ENCODE measurements around the gene POLN. TPM values are rescaled to one million over a fixed set of nuclear protein-coding genes. Genes with fewer than 3 reads are reported as not detected.

POLN gene
- total RNA-seq, 4 donors from 2014 or later = 3.3 to 9.6 (median 5.5) TPM

DNA sequence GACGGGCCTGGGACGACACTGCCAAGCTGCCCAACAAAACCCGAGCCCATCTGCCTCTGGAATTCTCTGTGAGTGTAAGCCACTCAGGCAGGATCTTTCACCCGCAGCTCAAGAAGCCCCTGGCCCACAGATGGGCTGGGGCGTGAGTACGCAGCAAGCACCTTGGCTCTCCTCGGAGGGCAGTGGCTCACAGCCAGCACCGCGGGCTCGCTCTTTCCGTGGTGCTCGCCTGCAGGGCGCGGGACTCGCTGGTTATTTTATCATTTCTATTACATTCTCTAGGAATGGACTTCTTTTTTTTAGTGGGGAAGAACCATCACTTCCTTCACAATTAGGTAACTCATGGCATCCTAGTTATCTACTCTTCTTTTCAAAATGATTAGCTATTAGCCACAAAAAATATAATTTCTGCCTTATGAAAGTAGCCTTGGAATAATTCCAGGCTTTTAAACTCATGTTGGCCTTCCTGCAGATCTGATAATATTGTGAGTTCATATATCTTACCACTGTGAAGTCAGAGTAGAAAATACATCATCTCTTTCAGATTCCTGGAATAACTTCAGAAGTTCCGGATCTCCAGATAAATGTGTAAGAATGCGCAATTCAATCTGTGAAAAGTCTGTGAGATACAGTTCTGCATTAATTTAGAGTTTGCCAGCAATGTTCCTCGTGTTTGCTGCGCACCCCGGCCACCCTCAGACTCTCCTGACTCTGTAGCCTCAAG lies 114.2 kb downstream of the POLN start:
- Histone ChIP-seq H3K4me1 (no peaks in the 10 kb centered on the region), H3K27me3 (no peaks in the 10 kb centered on the region), H3K36me3 (peaks cover 0 to 15% (median 0%) of the 10 kb centered on the region in 3 donors), H3K9me3 (peaks cover 0 to 16% (median 1%) of the 10 kb centered on the region in 4 donors), H3K27ac (no peak overlapping the region), H3K4me3 (no peak overlapping the region)
- TF ChIP-seq EP300 (IDR thresholded peaks at IDR 0.05) (no peak), POLR2A (IDR thresholded peaks at IDR 0.05) (no peak)
- TF ChIP-seq, protein P1, sequence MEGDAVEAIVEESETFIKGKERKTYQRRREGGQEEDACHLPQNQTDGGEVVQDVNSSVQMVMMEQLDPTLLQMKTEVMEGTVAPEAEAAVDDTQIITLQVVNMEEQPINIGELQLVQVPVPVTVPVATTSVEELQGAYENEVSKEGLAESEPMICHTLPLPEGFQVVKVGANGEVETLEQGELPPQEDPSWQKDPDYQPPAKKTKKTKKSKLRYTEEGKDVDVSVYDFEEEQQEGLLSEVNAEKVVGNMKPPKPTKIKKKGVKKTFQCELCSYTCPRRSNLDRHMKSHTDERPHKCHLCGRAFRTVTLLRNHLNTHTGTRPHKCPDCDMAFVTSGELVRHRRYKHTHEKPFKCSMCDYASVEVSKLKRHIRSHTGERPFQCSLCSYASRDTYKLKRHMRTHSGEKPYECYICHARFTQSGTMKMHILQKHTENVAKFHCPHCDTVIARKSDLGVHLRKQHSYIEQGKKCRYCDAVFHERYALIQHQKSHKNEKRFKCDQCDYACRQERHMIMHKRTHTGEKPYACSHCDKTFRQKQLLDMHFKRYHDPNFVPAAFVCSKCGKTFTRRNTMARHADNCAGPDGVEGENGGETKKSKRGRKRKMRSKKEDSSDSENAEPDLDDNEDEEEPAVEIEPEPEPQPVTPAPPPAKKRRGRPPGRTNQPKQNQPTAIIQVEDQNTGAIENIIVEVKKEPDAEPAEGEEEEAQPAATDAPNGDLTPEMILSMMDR (IDR thresholded peaks at IDR 0.05) = no peak
- no peak for DNase-seq (ENCODE audit: low spot score in 2 of 2)
- WGBS, 2 donors = 76 to 81% methylated on average over 20 of the region's 20 CpGs

- peaks cover 0 to 15% (median 0%) of the 10 kb centered on the region in 3 donors for H3K36me3 ChIP-seq
- no peaks in the 10 kb centered on the region for H3K27me3 ChIP-seq
- no peak for DNase-seq (ENCODE audit: low spot score in 2 of 2)
- 80 to 84% methylated on average over 24 of the region's 24 CpGs for WGBS, 2 donors
- TF ChIP-seq, protein P1 (IDR thresholded peaks at IDR 0.05) = no peak
- no peak for TF ChIP-seq EP300 (IDR thresholded peaks at IDR 0.05)
- no peak for TF ChIP-seq POLR2A (IDR thresholded peaks at IDR 0.05)
- H3K4me1 ChIP-seq = no peaks in the 10 kb centered on the region
- H3K27ac ChIP-seq = no peak overlapping the region
- H3K4me3 ChIP-seq = no peak overlapping the region
- H3K9me3 ChIP-seq = peaks cover 0 to 3% (median 0%) of the 10 kb centered on the region in 4 donors
These were observed 115.4 kb downstream of the POLN start for GRCh38 chr4:2126309-2127043.

GRCh38 chr4:2125831-2126230 lies 116.1 kb downstream of the POLN start:
- 82% methylated on average over 6 of the region's 6 CpGs for WGBS, 2 donors
- TF ChIP-seq POLR2A (IDR thresholded peaks at IDR 0.05) (no peak), EP300 (IDR thresholded peaks at IDR 0.05) (no peak)
- TF ChIP-seq, protein P1 (IDR thresholded peaks at IDR 0.05) = no peak

DNA sequence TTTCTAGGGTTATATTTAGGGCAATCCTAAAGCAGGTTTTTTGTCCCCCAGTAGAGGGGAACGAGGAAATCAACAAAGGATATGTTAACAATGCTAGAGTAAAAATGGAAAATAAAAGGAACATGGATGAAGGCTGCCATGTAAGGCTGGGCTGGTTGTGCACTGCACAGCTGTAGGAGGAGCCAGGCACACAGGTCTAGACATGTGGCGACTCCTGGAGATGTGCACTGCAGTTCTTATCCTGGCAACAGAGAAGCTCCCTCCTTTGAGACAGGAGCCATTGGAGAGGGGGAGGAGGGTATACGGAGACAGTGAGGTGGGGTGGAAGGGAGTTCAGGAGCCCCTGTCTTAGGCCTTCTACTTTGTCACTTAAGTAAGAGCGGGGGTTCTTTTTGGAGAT lies 116.9 kb downstream of the POLN start:
- H3K27ac ChIP-seq = no peak overlapping the region
- H3K9me3 ChIP-seq = no peaks in the 10 kb centered on the region
- DNase-seq (ENCODE audit: low spot score in 2 of 2) = no peak
- 88 to 94% methylated on average over 4 of the region's 4 CpGs for WGBS, 2 donors
- H3K4me1 ChIP-seq = no peaks in the 10 kb centered on the region
- H3K36me3 ChIP-seq = peaks cover 0 to 15% (median 0%) of the 10 kb centered on the region in 3 donors
- TF ChIP-seq, protein P1 (IDR thresholded peaks at IDR 0.05) = no peak
- TF ChIP-seq POLR2A (IDR thresholded peaks at IDR 0.05) = no peak
- no peak for TF ChIP-seq EP300 (IDR thresholded peaks at IDR 0.05)
- H3K27me3 ChIP-seq = no peaks in the 10 kb centered on the region
- no peak overlapping the region for H3K4me3 ChIP-seq

More at GRCh38 chr4:2125831-2126230, 116.1 kb downstream of the POLN start:
- H3K27ac ChIP-seq = no peak overlapping the region
- no peak for DNase-seq (ENCODE audit: low spot score in 2 of 2)
- no peaks in the 10 kb centered on the region for H3K4me1 ChIP-seq
- H3K4me3 ChIP-seq = no peak overlapping the region
- H3K27me3 ChIP-seq = no peaks in the 10 kb centered on the region
- H3K36me3 ChIP-seq = peaks cover 0 to 15% (median 0%) of the 10 kb centered on the region in 3 donors
- H3K9me3 ChIP-seq = no peaks in the 10 kb centered on the region

Measured in tibial nerve (tissue), 4 donors.